Adrenal gland (tissue), 12 donors: ENCODE data around the gene CAMK1D. TPM values are rescaled to one million over a fixed set of nuclear protein-coding genes. Genes with fewer than 3 reads are reported as not detected.

ENCODE experiments used
- DNase-seq, 7 donors: peaks; one replicate each; pipeline ENCODE4 v3.0.0-alpha.2; 2019 to 2020
- H3K27ac ChIP-seq, 5 donors: fragments of 200-600 bp; sonication (generic) in 4 of 5; 1 replicate in 3 of 5; 2 replicates in 2 of 5; pipeline versions ENCODE4 v1.5.1 to v1.8.0; 2016 to 2020; ENCODE audit warnings: mild to moderate bottlenecking in 1 of 5
- H3K27me3 ChIP-seq: fragments of 200-600 bp; 2 replicates; pipeline ENCODE4 v1.8.0; 2021
- H3K36me3 ChIP-seq, 2 donors: fragments of 200-600 bp; replicated peaks in 1 of 2; 1 replicate in 1 of 2; 2 replicates in 1 of 2; pipeline versions ENCODE4 v1.5.1 to v1.8.0; 2018 to 2022
- H3K4me1 ChIP-seq, 2 donors: fragments of 200-600 bp; replicated peaks in 1 of 2; 1 replicate in 1 of 2; 2 replicates in 1 of 2; pipeline versions ENCODE4 v1.5.1 to v1.8.0; 2018 to 2021
- H3K4me3 ChIP-seq, 4 donors: fragments of 200-600 bp; sonication (generic) in 3 of 4; one replicate each; pipeline ENCODE4 v1.5.1; 2016 to 2018
- H3K9me3 ChIP-seq, 3 donors: fragments of 200-600 bp; sonication (generic) in 1 of 3; replicated peaks in 1 of 3; 1 replicate in 2 of 3; 2 replicates in 1 of 3; pipeline versions ENCODE4 v1.5.1 to v1.8.0; 2016 to 2021
- CTCF ChIP-seq, 6 experiments: fragments of 450-650 bp in 4 of 6; fragments of 200-600 bp in 2 of 6; sonication (generic) in 1 of 6; IDR thresholded peaks; 1 replicate in 5 of 6; 2 replicates in 1 of 6; pipeline versions ENCODE4 v1.5.1 to v1.8.0; 2016 to 2021; ENCODE audit warnings: antibody characterized with exemption in 6 of 6, mild to moderate bottlenecking in 2 of 6, moderate library complexity in 1 of 6
- POLR2A ChIP-seq, 2 donors: fragments of 450-650 bp; IDR thresholded peaks; one replicate each; pipeline ENCODE4 v1.6.1; 2017; ENCODE audit warnings: antibody characterized with exemption in 2 of 2, mild to moderate bottlenecking in 2 of 2, moderate library complexity in 1 of 2
- WGBS, 4 donors: extraction: QIAGEN DNeasy Blood & Tissue Kit in 2 of 4; methylation state at CpG; one replicate each; pipeline versions ENCODE4 v1.1.5 to v1.1.7; 2013 to 2017; 5-methylcytosine and 5-hydroxymethylcytosine counted together
- intact Hi-C, 2 donors: fragments of 100-400 bp; cut with DNase I; formaldehyde crosslinking; loops; one replicate each; pipeline versions ENCODE4 v1.14.1 to v1.15.0; 2022 to 2023
- polyA plus RNA-seq, 3 donors: library from polyadenylated mRNA; stranded (reverse); fragments of 200-250 nt in 2 of 3; fragments of 350-450 nt in 1 of 3; fragmentation: Illumina TruSeq in 1 of 3; extraction: RNeasy Lipid Tissue Mini Kit (QIAGEN cat#74804) in 1 of 3; gene quantifications; one replicate each; pipeline ENCODE4 v1.2.3, GENCODE V29; 2013 to 2014
- total RNA-seq, 9 donors: library from RNA; depleted of rRNA in 4 of 9; stranded (reverse); fragments of >200 nt in 4 of 9; fragments of 120-200 nt in 1 of 9; fragmentation: NEBNext Ultra II Directional in 1 of 9; extraction: Animal tissue kit (Norgen Biotek cat#: 25700) in 1 of 9; gene quantifications; one replicate each; pipeline versions ENCODE4 v1.1.0 to v1.2.4, GENCODE V29; 2013 to 2023
- donor health status: healthy with polysubstance abuse.
- donor health status: Bipolar disorder and iron deficiency.
- donor health status: DM: yes; HTN: yes; CAD: no.
- donor health status: DM: no; HTN: no; CAD: no.
- donor health status: DM: no; HTN: no; CAD: no.
- donor health status: DM: yes; HTN: yes; CAD: no.

Gene CAMK1D
- total and polyA plus RNA-seq, 12 donors = 2.3 to 9.4 (median 6.5) TPM

- Histone ChIP-seq H3K4me1 (no peaks in the 10 kb centered on the region), H3K27ac (no peak overlapping the region), H3K9me3 (no peaks in the 10 kb centered on the region), H3K4me3 (no peak overlapping the region), H3K36me3 (no peaks in the 10 kb centered on the region), H3K27me3 (no peaks in the 10 kb centered on the region)
- intact Hi-C loops = no loop called here
- TF ChIP-seq POLR2A (IDR thresholded peaks at IDR 0.05) (no peak), CTCF (IDR thresholded peaks at IDR 0.05) (no peak)
- peak in 1 of 7 donors; percentile 15 for DNase-seq
- 86 to 90% (median 88%) methylated on average over 21 to 24 of the region's 24 CpGs for WGBS, 4 donors
These were observed 56.3 kb downstream of the CAMK1D start for GRCh38 chr10:12405342-12406320.

DNA sequence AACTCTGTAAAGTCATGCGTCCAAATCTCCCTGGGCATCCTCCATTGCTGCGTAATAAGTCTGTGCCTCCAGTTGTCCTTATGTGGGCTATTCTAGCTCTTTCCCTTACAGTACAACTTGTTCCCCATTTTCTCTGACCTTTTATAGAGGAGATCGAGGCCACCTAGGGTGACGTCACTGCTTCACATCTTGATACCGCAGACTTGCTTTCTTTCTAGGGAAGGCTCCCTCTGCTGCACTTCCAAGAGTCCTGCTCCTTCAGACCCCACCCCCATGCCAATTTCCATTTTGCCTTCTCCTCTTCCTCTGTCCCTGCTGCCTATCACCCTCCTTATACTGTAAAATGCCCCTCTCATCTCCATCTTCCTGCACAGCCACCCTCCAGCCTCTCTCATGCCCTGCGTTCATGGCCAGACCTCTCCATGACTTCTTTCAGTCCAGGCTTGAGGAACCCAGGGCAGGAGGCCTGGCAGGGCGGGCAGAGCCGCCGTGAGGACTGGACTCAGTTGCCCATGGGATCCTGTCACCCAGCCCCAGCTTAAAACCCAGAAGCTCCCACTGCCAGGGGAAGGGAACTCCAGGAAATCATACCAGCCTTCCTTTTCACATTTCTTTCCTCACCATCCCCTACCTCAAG lies 57.5 kb downstream of the CAMK1D start:
- TF ChIP-seq POLR2A (IDR thresholded peaks at IDR 0.05) (no peak), CTCF (IDR thresholded peaks at IDR 0.05) (no peak)
- Histone ChIP-seq H3K4me1 (no peaks in the 10 kb centered on the region), H3K9me3 (no peaks in the 10 kb centered on the region), H3K4me3 (no peak overlapping the region), H3K27ac (no peak overlapping the region), H3K36me3 (no peaks in the 10 kb centered on the region), H3K27me3 (no peaks in the 10 kb centered on the region)
- DNase-seq = peak in 2 of 7 donors; percentile 27 to 50
- WGBS, 4 donors = 69 to 81% (median 79%) methylated on average over 9 of the region's 9 CpGs
- intact Hi-C loops = no loop called here

- Histone ChIP-seq H3K9me3 (no peaks in the 10 kb centered on the region), H3K36me3 (no peaks in the 10 kb centered on the region), H3K27ac (no peak overlapping the region), H3K27me3 (no peaks in the 10 kb centered on the region), H3K4me3 (no peak overlapping the region), H3K4me1 (no peaks in the 10 kb centered on the region)
- TF ChIP-seq POLR2A (IDR thresholded peaks at IDR 0.05) (no peak), CTCF (IDR thresholded peaks at IDR 0.05) (no peak)
- 83 to 95% (median 88%) methylated on average over 8 of the region's 8 CpGs for WGBS, 4 donors
- peak in 1 of 7 donors; percentile 39 for DNase-seq
- intact Hi-C loops = no loop called here
These were observed 59.1 kb downstream of the CAMK1D start for GRCh38 chr10:12408472-12408871.

DNA sequence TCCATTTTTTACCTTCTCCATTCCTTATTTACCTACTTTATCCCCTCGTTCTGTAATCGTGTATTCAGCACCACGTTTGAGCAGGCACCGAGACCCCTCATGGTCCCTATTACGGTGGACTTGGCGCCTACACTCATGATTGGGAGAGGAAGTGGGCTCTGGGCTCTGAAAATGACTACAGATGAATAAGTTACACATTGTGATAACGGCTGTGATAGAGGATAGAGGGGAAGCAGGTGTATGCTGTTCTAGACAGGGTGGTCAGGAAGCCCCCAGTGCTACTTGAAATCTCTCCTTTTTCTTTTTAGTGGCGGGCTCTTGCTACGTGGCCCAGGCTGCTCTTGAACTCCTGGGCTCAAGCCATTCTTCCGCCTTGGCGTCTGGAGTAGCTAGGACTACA lies 59.8 kb downstream of the CAMK1D start:
- DNase-seq = no peak
- Histone ChIP-seq H3K4me3 (no peak overlapping the region), H3K9me3 (no peaks in the 10 kb centered on the region), H3K4me1 (no peaks in the 10 kb centered on the region), H3K36me3 (no peaks in the 10 kb centered on the region), H3K27ac (no peak overlapping the region), H3K27me3 (no peaks in the 10 kb centered on the region)
- TF ChIP-seq POLR2A (IDR thresholded peaks at IDR 0.05) = no peak
- TF ChIP-seq CTCF (IDR thresholded peaks at IDR 0.05) = no peak
- intact Hi-C loops = no loop called here
- 81 to 86% (median 85%) methylated on average over 11 of the region's 11 CpGs for WGBS, 4 donors
